Measurements from ENCODE around the gene STAG1. TPM values are rescaled to one million over a fixed set of nuclear protein-coding genes. Genes with fewer than 3 reads are reported as not detected.

The STAG1 gene
- total and polyA plus RNA-seq, 4 donors = 4.6 to 28.0 (median 16.6) TPM

GRCh38 chr3:136498919-136499447 lies 253.2 kb downstream of the STAG1 start:
- Histone ChIP-seq H3K4me3 (ENCODE audit: low read depth in 1 of 3, low read length in 3 of 3) (no peak overlapping the region), H3K27ac (ENCODE audit: low read depth in 1 of 2, low read length in 2 of 2) (no peak overlapping the region), H3K36me3 (ENCODE audit: control insufficient read depth in 4 of 4, insufficient read depth in 3 of 4, low read depth in 1 of 4, low read length in 3 of 4) (peaks cover 0 to 7% (median 4%) of the 10 kb centered on the region in 4 donors), H3K27me3 (ENCODE audit: control insufficient read depth in 4 of 4, insufficient read depth in 4 of 4, low read length in 3 of 4) (no peaks in the 10 kb centered on the region), H3K9me3 (ENCODE audit: control insufficient read depth in 4 of 4, low read length in 3 of 4) (no peaks in the 10 kb centered on the region), H3K9ac (ENCODE audit: low read depth in 1 of 2, low read length in 2 of 2) (no peak overlapping the region), H3K4me1 (ENCODE audit: control insufficient read depth in 4 of 4, insufficient read depth in 4 of 4, low read length in 3 of 4) (peaks cover 0 to 2% (median 0%) of the 10 kb centered on the region in 4 donors)
- 95% methylated on average over 6 of the region's 6 CpGs for WGBS
- TF ChIP-seq JUND (IDR thresholded peaks at IDR 0.05) (no peak), RXRA (IDR thresholded peaks at IDR 0.05) (no peak), HNF4G (IDR thresholded peaks at IDR 0.05) (no peak), HNF4A (conservative IDR thresholded peaks at IDR 0.05) (no peak), NR2F2 (IDR thresholded peaks at IDR 0.05) (no peak), GABPA (IDR thresholded peaks at IDR 0.05 in 1 of 2, conservative IDR thresholded peaks at IDR 0.05 in 1 of 2) (no peak), ATF3 (IDR thresholded peaks at IDR 0.05) (no peak), YY1 (IDR thresholded peaks at IDR 0.05) (no peak), FOXA1 (IDR thresholded peaks at IDR 0.05) (no peak), RAD21 (IDR thresholded peaks at IDR 0.05) (no peak), TAF1 (conservative IDR thresholded peaks at IDR 0.05) (no peak), MAX (IDR thresholded peaks at IDR 0.05) (no peak)
- TF ChIP-seq, protein P1, sequence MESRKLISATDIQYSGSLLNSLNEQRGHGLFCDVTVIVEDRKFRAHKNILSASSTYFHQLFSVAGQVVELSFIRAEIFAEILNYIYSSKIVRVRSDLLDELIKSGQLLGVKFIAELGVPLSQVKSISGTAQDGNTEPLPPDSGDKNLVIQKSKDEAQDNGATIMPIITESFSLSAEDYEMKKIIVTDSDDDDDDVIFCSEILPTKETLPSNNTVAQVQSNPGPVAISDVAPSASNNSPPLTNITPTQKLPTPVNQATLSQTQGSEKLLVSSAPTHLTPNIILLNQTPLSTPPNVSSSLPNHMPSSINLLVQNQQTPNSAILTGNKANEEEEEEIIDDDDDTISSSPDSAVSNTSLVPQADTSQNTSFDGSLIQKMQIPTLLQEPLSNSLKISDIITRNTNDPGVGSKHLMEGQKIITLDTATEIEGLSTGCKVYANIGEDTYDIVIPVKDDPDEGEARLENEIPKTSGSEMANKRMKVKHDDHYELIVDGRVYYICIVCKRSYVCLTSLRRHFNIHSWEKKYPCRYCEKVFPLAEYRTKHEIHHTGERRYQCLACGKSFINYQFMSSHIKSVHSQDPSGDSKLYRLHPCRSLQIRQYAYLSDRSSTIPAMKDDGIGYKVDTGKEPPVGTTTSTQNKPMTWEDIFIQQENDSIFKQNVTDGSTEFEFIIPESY (IDR thresholded peaks at IDR 0.05) = no peak
- TF ChIP-seq, protein P2, sequence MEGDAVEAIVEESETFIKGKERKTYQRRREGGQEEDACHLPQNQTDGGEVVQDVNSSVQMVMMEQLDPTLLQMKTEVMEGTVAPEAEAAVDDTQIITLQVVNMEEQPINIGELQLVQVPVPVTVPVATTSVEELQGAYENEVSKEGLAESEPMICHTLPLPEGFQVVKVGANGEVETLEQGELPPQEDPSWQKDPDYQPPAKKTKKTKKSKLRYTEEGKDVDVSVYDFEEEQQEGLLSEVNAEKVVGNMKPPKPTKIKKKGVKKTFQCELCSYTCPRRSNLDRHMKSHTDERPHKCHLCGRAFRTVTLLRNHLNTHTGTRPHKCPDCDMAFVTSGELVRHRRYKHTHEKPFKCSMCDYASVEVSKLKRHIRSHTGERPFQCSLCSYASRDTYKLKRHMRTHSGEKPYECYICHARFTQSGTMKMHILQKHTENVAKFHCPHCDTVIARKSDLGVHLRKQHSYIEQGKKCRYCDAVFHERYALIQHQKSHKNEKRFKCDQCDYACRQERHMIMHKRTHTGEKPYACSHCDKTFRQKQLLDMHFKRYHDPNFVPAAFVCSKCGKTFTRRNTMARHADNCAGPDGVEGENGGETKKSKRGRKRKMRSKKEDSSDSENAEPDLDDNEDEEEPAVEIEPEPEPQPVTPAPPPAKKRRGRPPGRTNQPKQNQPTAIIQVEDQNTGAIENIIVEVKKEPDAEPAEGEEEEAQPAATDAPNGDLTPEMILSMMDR (IDR thresholded peaks at IDR 0.05; ENCODE audit: low read depth, low read length, missing input control) = no peak
- no peak for DNase-seq (ENCODE audit: low spot score)

DNA sequence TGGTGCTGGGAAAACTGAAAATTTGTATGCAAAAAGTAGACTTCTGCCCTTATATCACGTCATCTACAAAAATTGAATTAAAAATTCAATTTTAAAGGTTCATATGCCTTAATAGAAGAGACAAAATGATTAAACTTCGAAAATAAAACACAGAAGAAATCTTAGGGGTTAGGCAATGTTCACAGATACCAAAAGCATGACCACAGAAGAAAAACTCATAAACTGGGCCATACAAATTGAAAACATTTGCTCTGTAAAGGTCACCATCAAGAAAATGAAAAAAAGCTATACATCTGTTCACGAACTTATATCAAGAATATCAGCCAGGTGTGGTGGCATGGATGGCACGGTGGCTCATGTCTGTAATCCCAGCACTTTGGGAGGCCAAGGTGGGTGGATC lies 257.0 kb downstream of the STAG1 start:
- H3K9me3 ChIP-seq (ENCODE audit: control insufficient read depth in 4 of 4, low read length in 3 of 4) = no peaks in the 10 kb centered on the region
- no peak for DNase-seq (ENCODE audit: low spot score)
- no peak overlapping the region for H3K27ac ChIP-seq (ENCODE audit: low read depth in 1 of 2, low read length in 2 of 2)
- WGBS = 99% methylated on average over 4 of the region's 4 CpGs
- H3K36me3 ChIP-seq (ENCODE audit: control insufficient read depth in 4 of 4, insufficient read depth in 3 of 4, low read depth in 1 of 4, low read length in 3 of 4) = peaks cover 0 to 7% (median 2%) of the 10 kb centered on the region in 4 donors
- H3K4me1 ChIP-seq (ENCODE audit: control insufficient read depth in 4 of 4, insufficient read depth in 4 of 4, low read length in 3 of 4) = peaks cover 0 to 2% (median 0%) of the 10 kb centered on the region in 4 donors
- no peak overlapping the region for H3K4me3 ChIP-seq (ENCODE audit: low read depth in 1 of 3, low read length in 3 of 3)
- H3K9ac ChIP-seq (ENCODE audit: low read depth in 1 of 2, low read length in 2 of 2) = no peak overlapping the region
- no peaks in the 10 kb centered on the region for H3K27me3 ChIP-seq (ENCODE audit: control insufficient read depth in 4 of 4, insufficient read depth in 4 of 4, low read length in 3 of 4)
- no peak for TF ChIP-seq HNF4G (IDR thresholded peaks at IDR 0.05)
- no peak for TF ChIP-seq YY1 (IDR thresholded peaks at IDR 0.05)
- TF ChIP-seq EGR1 (IDR thresholded peaks at IDR 0.05; ENCODE audit: low read depth in 2 of 2) = no peak
- no peak for TF ChIP-seq NR2F2 (IDR thresholded peaks at IDR 0.05)
- TF ChIP-seq MAX (IDR thresholded peaks at IDR 0.05) = no peak
- TF ChIP-seq TAF1 (conservative IDR thresholded peaks at IDR 0.05) = no peak
- TF ChIP-seq, protein P1 (IDR thresholded peaks at IDR 0.05) = no peak
- no peak for TF ChIP-seq SP1 (IDR thresholded peaks at IDR 0.05)
- TF ChIP-seq RXRA (IDR thresholded peaks at IDR 0.05) = no peak
- TF ChIP-seq, protein P2 (IDR thresholded peaks at IDR 0.05; ENCODE audit: low read depth, low read length, missing input control) = no peak
- no peak for TF ChIP-seq FOXA1 (IDR thresholded peaks at IDR 0.05)
- no peak for TF ChIP-seq FOXA2 (IDR thresholded peaks at IDR 0.05)
- no peak for TF ChIP-seq RAD21 (IDR thresholded peaks at IDR 0.05)
- TF ChIP-seq ATF3 (IDR thresholded peaks at IDR 0.05) = no peak
- no peak for TF ChIP-seq HNF4A (conservative IDR thresholded peaks at IDR 0.05)
- TF ChIP-seq GABPA (IDR thresholded peaks at IDR 0.05 in 1 of 2, conservative IDR thresholded peaks at IDR 0.05 in 1 of 2) = no peak
